Tibial nerve (tissue), 4 donors: ENCODE results near the gene CTXND1. TPM values are rescaled to one million over a fixed set of nuclear protein-coding genes. Genes with fewer than 3 reads are reported as not detected.
A peak's percentile ranks its signal among the peaks of the same experiment; 100 is the strongest.

Experiments
- DNase-seq, 2 donors: peaks; one replicate each; pipeline ENCODE4 v3.0.0-alpha.2; 2019; ENCODE audit warnings: low spot score in 2 of 2
- H3K27ac ChIP-seq, 4 donors: fragments of 200-600 bp; sonication (generic) in 3 of 4; one replicate each; pipeline ENCODE4 v1.5.1; 2017 to 2019; ENCODE audit warnings: mild to moderate bottlenecking in 1 of 4
- H3K27me3 ChIP-seq, 2 donors: fragments of 200-600 bp; sonication (generic) in 1 of 2; one replicate each; pipeline versions ENCODE4 v1.5.1 to v1.6.0; 2017 to 2019
- H3K36me3 ChIP-seq, 3 donors: fragments of 200-600 bp; sonication (generic); one replicate each; pipeline ENCODE4 v1.5.1; 2018 to 2019
- H3K4me1 ChIP-seq, 4 donors: fragments of 200-600 bp; sonication (generic) in 3 of 4; one replicate each; pipeline ENCODE4 v1.5.1; 2017 to 2019
- H3K4me3 ChIP-seq, 4 donors: fragments of 200-600 bp; sonication (generic) in 3 of 4; one replicate each; pipeline ENCODE4 v1.5.1; 2017 to 2019; ENCODE audit warnings: mild to moderate bottlenecking in 1 of 4, moderate library complexity in 1 of 4
- H3K9me3 ChIP-seq, 4 donors: fragments of 200-600 bp; sonication (generic) in 3 of 4; one replicate each; pipeline ENCODE4 v1.5.1; 2017 to 2019
- EP300 ChIP-seq, 2 donors: sonication (generic); formaldehyde crosslinking; IDR thresholded peaks; one replicate each; pipeline ENCODE4 v1.6.1; 2017; ENCODE audit warnings: antibody characterized with exemption in 2 of 2, mild to moderate bottlenecking in 1 of 2
- POLR2A ChIP-seq, 2 donors: fragments of 450-650 bp; IDR thresholded peaks; one replicate each; pipeline ENCODE4 v1.6.1; 2017; ENCODE audit warnings: antibody characterized with exemption in 2 of 2, mild to moderate bottlenecking in 2 of 2, moderate library complexity in 2 of 2
- whole genome bisulfite sequencing, 2 donors: methylation state at CpG; one replicate each; pipeline ENCODE4 v1.1.5; 2018; 5-methylcytosine and 5-hydroxymethylcytosine counted together
- total RNA-seq, 4 donors: library from RNA; depleted of rRNA; stranded (reverse); fragments of >200 nt; gene quantifications; one replicate each; pipeline ENCODE4 v1.1.0, GENCODE V29; 2016
- TF ChIP-seq, protein P1 (sequence below), 5 experiments: fragments of 200-600 bp in 3 of 5; fragments of 450-650 bp in 2 of 5; sonication (generic) in 3 of 5; IDR thresholded peaks; one replicate each; pipeline ENCODE4 v1.5.1; 2016 to 2019; ENCODE audit warnings: antibody characterized with exemption in 5 of 5, mild to moderate bottlenecking in 3 of 5, moderate library complexity in 2 of 5

The CTXND1 gene
- total RNA-seq, 4 donors from 2014 or later: 1.8 to 3.7 (median 2.6) TPM

DNA sequence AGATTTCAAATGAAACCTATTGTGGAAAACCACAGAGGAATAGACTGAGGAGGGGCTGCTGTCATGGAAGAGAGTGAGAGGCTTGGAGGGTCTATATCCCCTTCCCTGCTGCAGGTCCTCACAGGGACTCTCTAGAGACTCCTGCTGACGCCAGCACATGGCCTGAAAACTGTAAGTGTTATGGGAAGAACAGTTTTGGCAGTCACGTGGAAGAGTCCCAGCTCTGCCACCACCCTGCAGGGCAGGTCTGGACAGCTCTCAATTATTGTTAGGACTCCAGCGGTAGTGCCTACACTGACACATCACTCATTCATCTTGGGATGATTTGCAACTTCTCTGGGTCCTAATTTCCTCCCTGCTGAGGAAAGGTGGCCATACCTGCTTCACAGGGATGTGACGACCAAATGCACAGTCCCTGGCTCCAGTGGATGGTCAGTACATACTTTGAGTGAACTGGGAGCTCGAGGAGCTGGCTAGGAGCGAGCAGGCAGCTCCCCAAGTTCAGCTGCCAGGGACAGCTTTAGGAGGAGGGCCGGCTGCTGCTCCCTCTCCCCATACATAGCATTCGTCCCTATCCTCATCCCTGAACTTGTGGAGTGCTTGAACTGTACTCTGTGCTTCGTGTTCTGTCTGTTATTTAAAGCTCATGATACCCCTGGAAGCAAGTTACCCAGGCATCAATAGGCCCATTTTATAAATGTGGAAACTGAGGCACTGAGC lies 49.2 kb downstream of the CTXND1 start:
- DNase-seq: no peak
- no peaks in the 10 kb centered on the region for H3K9me3 ChIP-seq
- WGBS, 2 donors: 55 to 66% methylated on average over 9 of the region's 9 CpGs
- H3K27ac ChIP-seq: peak overlapping the region in 1 of 4 donors; percentile 5
- TF ChIP-seq, protein P1, sequence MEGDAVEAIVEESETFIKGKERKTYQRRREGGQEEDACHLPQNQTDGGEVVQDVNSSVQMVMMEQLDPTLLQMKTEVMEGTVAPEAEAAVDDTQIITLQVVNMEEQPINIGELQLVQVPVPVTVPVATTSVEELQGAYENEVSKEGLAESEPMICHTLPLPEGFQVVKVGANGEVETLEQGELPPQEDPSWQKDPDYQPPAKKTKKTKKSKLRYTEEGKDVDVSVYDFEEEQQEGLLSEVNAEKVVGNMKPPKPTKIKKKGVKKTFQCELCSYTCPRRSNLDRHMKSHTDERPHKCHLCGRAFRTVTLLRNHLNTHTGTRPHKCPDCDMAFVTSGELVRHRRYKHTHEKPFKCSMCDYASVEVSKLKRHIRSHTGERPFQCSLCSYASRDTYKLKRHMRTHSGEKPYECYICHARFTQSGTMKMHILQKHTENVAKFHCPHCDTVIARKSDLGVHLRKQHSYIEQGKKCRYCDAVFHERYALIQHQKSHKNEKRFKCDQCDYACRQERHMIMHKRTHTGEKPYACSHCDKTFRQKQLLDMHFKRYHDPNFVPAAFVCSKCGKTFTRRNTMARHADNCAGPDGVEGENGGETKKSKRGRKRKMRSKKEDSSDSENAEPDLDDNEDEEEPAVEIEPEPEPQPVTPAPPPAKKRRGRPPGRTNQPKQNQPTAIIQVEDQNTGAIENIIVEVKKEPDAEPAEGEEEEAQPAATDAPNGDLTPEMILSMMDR (IDR thresholded peaks at IDR 0.05): no peak
- TF ChIP-seq EP300 (IDR thresholded peaks at IDR 0.05) (no peak), POLR2A (IDR thresholded peaks at IDR 0.05) (no peak)
- peaks cover 0 to 21% (median 0%) of the 10 kb centered on the region in 3 donors for H3K36me3 ChIP-seq
- no peak overlapping the region for H3K4me3 ChIP-seq
- no peaks in the 10 kb centered on the region for H3K27me3 ChIP-seq
- no peaks in the 10 kb centered on the region for H3K4me1 ChIP-seq

DNA sequence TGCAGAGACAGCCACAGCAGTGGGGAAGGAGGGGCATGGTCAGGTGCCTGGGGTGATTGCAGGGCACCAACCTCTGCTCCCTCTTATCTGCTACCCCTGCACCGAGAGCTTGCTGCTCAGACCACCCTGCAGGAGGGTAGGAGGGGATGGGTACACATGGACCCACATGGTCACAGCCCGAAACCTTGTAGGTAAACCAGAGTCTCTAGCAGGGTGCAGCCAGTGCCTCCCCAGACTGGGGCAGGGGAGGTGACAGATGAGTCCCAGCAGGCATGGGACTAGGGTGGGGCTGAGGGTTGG lies 50.0 kb downstream of the CTXND1 start:
- Histone ChIP-seq H3K27ac (no peak overlapping the region), H3K27me3 (no peaks in the 10 kb centered on the region), H3K9me3 (no peaks in the 10 kb centered on the region), H3K36me3 (peaks cover 0 to 21% (median 0%) of the 10 kb centered on the region in 3 donors), H3K4me1 (no peaks in the 10 kb centered on the region), H3K4me3 (no peak overlapping the region)
- WGBS, 2 donors: 92 to 100% methylated on average over 1 to 2 of the region's 2 CpGs
- no peak for DNase-seq
- TF ChIP-seq, protein P1 (IDR thresholded peaks at IDR 0.05): no peak
- no peak for TF ChIP-seq EP300 (IDR thresholded peaks at IDR 0.05)
- TF ChIP-seq POLR2A (IDR thresholded peaks at IDR 0.05): no peak

DNA sequence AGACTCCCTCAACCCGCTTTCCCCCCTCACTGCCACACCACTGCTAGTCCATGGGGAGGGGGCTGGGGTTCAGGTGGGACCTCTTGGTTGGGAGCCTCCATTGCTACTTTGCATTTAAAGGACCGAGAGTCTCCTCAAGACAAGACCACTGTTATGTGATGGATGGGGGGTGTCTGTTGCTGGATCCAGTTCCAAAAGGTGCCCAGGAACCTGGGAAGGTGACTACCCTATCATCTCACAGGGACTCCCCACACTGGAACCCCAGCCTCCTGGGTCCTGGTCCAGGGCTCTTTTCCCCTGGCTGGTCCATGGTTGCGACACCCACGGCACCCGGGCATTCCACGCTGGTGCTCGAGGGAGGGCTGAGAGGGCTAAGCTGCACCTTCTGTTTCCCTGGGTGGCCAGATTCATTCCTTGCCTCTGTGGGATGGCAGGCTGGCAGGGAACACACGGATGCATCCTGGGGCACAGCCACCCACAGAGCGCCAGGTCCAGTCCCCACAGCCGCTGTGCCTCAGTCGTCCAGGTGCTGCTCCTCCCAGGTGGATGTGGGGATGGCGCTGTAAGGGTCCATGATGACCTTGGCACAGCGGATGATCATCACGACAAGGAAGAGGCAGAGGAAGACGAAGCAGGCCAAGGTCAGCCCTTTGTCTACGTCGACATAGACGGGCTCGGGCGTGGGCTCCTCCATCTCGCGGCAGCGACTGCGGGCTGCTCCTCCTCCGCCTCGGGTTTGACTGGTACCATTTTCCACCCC lies 50.6 kb downstream of the CTXND1 start:
- H3K27me3 ChIP-seq: no peaks in the 10 kb centered on the region
- peaks cover 0 to 21% (median 0%) of the 10 kb centered on the region in 3 donors for H3K36me3 ChIP-seq
- no peaks in the 10 kb centered on the region for H3K9me3 ChIP-seq
- TF ChIP-seq EP300 (IDR thresholded peaks at IDR 0.05) (no peak), POLR2A (IDR thresholded peaks at IDR 0.05) (no peak)
- TF ChIP-seq, protein P1 (IDR thresholded peaks at IDR 0.05): no peak
- no peaks in the 10 kb centered on the region for H3K4me1 ChIP-seq
- no peak for DNase-seq
- H3K27ac ChIP-seq: no peak overlapping the region
- H3K4me3 ChIP-seq: no peak overlapping the region
- WGBS, 2 donors: 88 to 89% methylated on average over 22 to 26 of the region's 26 CpGs

DNA sequence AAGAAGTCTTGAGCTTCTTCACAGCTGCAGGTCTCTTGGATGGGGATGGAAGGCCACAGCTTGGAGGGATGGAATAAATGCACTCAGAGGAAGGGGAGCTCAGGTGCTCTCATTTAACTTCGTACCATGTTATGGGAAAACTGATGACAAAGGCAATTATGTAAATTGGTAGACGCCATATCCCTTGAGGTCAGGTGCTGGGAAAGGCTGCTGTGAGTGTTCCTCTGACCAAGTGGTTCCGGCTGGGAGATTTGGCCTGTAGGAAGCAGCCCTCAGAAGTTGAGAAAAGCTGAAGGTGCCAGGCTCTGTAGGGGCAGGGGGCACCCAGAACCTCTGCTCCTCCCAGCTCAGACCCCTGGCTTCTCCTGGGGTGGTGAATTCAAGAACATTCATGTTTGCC lies 52.1 kb downstream of the CTXND1 start:
- H3K27ac ChIP-seq: no peak overlapping the region
- H3K4me3 ChIP-seq: no peak overlapping the region
- no peaks in the 10 kb centered on the region for H3K9me3 ChIP-seq
- 87 to 90% methylated on average over 3 of the region's 3 CpGs for WGBS, 2 donors
- DNase-seq: no peak
- H3K36me3 ChIP-seq: peaks cover 0 to 21% (median 0%) of the 10 kb centered on the region in 3 donors
- H3K27me3 ChIP-seq: no peaks in the 10 kb centered on the region
- H3K4me1 ChIP-seq: no peaks in the 10 kb centered on the region
- no peak for TF ChIP-seq POLR2A (IDR thresholded peaks at IDR 0.05)
- TF ChIP-seq, protein P1 (IDR thresholded peaks at IDR 0.05): no peak
- no peak for TF ChIP-seq EP300 (IDR thresholded peaks at IDR 0.05)

DNA sequence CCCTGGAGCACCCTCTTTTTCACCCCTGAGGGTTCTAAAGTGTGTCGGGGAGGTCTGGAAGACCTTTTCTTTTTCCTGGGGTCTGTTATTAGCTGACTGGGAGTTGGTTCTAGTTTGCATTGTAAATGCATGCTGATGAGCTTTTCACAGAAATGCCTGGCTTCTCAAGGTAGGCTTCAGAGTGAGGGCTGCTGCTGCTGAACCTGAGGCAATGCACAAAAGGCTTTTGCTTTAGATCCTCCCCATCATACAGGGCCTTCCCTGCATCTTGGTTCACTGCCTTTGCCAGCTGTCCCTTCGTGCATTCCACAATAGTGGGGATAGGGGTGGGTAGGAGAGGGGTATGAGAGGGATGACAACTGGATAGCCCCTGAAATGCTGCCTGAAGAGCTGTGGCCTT lies 52.6 kb downstream of the CTXND1 start:
- no peak for TF ChIP-seq EP300 (IDR thresholded peaks at IDR 0.05)
- TF ChIP-seq POLR2A (IDR thresholded peaks at IDR 0.05): no peak
- TF ChIP-seq, protein P1 (IDR thresholded peaks at IDR 0.05): no peak
- no peak overlapping the region for H3K27ac ChIP-seq
- 47 to 52% methylated on average over 2 of the region's 2 CpGs for WGBS, 2 donors
- no peaks in the 10 kb centered on the region for H3K9me3 ChIP-seq
- no peak for DNase-seq
- H3K4me3 ChIP-seq: no peak overlapping the region
- no peaks in the 10 kb centered on the region for H3K27me3 ChIP-seq
- peaks cover 0 to 21% (median 0%) of the 10 kb centered on the region in 3 donors for H3K36me3 ChIP-seq
- H3K4me1 ChIP-seq: no peaks in the 10 kb centered on the region
